Left cardiac atrium (tissue), 4 donors: ENCODE results near the gene B4GALT7. TPM values are rescaled to one million over a fixed set of nuclear protein-coding genes. Genes with fewer than 3 reads are reported as not detected.
"Not testable (repeated sequence)": the region's sequence is repeated elsewhere in the genome, so short reads cannot be mapped to it uniquely, and the experiment has no call there.

Experiments used
- ATAC-seq, 2 donors: fragments of 200-7000 bp; cut with Tn5 transposase; one replicate each; pipeline ENCODE4 v1.9.1; 2020; ENCODE audit warnings: mild to moderate bottlenecking in 2 of 2, moderate library complexity in 2 of 2
- DNase-seq: peaks from one replicate; pipeline ENCODE4 v3.0.0-alpha.2; 2020
- intact Hi-C, 2 donors: fragments of 100-400 bp; cut with DNase I; formaldehyde crosslinking; loops; one replicate each; pipeline versions ENCODE4 v1.14.1 to v1.15.1; 2022 to 2023
- total RNA-seq, 2 donors: library from RNA; stranded (reverse); fragmentation: NEBNext Ultra II Directional; extraction: Animal tissue kit (Norgen Biotek cat#: 25700); gene quantifications; one replicate each; pipeline ENCODE4 v1.2.1, GENCODE V29; 2021
- donor health status: DM: no; HTN: yes; CAD: no.
- donor health status: DM: no; HTN: yes; CAD: no; lungs with severe emphysema.
- donor health status: DM: yes; HTN: yes; CAD: no.
- donor health status: Dilated cardiomyopathy.

The B4GALT7 gene
- total RNA-seq, 2 donors from 2014 or later, result 14.5 to 20.4 TPM

DNA sequence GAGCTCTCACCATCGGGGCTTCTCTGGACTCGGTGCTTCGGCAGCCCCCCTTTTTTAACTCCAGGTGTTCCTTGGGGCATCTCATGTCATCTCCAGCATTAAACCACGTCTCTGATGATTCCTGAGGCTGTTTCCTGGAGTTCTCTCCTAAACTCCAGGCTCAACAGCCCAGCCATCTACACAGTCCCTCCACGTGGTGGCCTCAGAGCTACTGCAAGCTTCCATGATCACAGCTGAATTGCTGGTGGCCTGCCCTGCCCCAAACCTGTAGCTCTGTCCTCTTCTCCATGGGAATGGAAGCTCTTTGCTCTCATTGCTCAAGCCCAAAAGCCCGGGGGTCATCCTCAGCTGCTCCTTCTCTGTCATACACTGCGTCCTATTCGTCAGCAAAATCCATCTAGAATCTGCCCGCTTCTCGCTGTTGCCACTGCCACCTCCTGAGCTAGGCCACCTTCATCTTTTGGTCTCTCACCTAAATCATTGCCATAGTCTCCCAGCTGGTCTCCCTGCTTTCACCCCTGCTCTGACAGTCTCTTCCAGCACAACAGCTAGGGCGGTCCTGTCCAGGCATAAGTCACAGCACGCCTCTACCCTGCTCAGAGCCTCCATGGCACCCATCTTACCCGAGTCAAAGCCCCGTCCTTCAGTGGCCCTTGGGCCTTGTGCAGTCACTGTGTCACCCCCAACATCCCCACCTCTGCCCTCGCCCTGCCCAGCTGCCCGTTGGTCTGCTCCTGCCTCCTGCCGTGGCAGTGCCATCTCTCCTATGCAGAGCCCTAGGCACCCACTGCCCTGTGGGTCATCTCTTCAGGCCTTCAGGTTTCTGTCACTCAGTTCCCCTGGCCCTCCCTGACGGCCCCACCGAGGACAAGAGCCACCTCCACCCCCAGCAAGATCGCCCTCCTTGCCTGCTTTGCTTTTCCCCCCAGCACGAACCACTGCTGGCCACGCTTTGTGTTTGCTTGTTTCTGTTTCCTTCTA is 6.4 kb downstream of the B4GALT7 start:
- no peak for DNase-seq
- intact Hi-C loops, result loop anchor here in 1 of 2 donors (10.0 kb wide), 1 partner anchor 458 kb away; no protein-coding TSS in a partner anchor

DNA sequence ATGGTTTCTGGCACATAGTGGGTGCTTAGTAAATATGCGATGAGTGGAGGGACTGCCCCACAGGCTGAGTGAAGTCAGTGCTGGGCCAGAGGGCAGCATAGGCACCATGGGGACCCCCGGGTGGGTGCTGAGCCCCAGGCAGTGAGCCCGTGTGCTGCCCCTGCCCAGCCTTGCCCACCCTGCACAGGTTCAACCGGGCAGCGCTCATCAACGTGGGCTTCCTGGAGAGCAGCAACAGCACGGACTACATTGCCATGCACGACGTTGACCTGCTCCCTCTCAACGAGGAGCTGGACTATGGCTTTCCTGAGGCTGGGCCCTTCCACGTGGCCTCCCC is 7.2 kb downstream of the B4GALT7 start:
- intact Hi-C loops, result loop anchor here in 1 of 2 donors (10.0 kb wide), 1 partner anchor 458 kb away; no protein-coding TSS in a partner anchor
- ATAC-seq, result peak in 1 of 2 donors; percentile 1
- no peak for DNase-seq

More for the DNA sequence above, 6.4 kb downstream of the B4GALT7 start:
- ATAC-seq, result no peak

DNA sequence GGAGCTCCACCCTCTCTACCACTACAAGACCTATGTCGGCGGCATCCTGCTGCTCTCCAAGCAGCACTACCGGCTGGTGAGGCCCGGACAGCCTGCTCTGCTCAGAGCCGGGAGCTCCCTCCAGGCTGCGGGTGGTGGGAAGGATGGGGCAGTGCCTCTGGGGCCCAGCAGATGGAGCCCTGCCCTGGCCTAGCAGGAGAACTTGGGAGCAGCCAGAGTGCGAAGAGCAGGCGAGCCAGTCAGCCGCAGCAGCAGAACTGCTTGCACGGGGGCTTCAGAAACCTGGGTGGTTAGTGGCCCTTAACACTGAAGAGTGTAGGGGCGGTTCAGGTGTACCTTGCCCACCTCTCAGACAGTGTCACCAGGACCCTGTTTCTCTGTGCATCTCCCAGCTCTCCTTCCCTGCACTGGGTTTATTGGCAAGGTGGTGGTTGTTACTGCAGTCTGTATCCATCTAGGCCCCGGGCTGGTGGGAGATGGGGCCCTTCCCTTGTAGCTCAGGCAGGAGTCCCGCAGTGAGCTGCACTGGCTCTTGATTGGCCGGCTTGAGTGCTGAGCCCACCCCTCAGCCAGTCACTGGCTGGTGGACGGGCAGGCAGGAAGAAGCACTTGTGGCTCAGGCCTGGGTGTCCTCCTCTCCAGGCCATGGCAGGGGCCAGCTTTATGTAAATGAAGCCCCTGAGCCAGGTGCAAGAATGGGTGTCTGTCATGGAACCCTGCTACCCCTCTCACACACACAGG is 7.7 kb downstream of the B4GALT7 start:
- ATAC-seq, result peak; percentile 83 to 87
- intact Hi-C loops, result loop anchor here in 1 of 2 donors (10.0 kb wide), 1 partner anchor 457 kb away; no protein-coding TSS in a partner anchor
- DNase-seq, result peak; percentile 77

DNA sequence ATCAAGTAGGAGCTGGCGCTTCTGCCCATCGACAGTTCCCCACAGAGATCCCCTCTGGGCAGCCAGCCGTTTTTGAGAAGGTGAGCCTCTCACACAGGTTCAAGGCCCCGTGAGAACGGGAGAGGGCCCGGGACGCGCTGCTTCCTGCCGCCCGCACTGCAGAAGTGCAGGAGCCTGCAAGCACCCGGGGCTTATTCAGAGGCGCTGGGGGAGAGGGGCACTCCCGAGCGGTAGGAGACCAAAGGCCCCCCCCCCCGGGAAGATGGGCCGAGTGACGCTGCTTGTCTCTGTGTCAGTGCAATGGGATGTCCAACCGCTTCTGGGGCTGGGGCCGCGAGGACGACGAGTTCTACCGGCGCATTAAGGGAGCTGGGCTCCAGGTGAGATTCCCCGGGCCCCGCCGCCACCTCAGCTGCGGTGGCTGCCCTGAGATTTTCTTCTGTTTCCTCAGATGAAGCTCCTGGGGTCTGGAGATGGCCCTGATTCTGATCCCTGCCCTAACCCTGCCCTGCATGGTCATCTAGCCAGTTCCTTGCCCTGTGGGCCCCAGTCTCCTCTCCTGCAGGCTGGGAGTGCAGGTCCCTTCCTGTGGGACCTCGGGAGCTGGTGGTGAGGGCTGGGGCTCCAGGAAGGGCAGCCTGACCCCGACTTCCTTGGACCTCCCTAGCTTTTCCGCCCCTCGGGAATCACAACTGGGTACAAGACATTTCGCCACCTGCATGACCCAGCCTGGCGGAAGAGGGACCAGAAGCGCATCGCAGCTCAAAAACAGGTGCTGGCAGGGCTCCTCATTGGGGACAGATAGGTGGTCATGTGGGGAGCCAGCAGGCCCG is 8.5 kb downstream of the B4GALT7 start:
- DNase-seq (no peak), ATAC-seq (no peak)
- intact Hi-C loops, result loop anchor here in 1 of 2 donors (10.0 kb wide), 1 partner anchor 456 kb away; no protein-coding TSS in a partner anchor

DNA sequence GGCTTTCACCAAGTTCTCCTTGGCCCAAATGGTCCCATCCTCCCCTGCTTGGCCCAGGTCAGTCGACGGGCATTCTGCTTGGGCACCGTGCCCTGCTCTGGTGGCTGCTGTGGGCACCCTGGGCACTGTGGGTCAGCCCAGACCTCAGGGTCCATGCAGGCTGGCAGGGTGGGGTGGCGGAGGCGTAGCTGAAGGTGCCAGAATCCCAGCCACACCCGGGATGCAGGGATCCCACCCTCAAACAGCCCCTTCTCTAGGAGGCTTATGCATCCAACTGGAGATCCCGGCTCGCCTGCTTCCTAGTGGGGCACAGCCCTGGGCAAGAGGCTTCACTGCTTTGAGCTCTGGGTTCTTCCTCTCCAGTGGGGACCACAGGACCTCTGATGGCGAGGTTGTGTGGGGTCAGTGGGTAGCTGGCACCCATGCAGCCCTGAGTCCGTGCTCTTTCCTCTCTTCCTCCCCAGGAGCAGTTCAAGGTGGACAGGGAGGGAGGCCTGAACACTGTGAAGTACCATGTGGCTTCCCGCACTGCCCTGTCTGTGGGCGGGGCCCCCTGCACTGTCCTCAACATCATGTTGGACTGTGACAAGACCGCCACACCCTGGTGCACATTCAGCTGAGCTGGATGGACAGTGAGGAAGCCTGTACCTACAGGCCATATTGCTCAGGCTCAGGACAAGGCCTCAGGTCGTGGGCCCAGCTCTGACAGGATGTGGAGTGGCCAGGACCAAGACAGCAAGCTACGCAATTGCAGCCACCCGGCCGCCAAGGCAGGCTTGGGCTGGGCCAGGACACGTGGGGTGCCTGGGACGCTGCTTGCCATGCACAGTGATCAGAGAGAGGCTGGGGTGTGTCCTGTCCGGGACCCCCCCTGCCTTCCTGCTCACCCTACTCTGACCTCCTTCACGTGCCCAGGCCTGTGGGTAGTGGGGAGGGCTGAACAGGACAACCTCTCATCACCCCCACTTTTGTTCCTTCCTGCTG is 9.4 kb downstream of the B4GALT7 start:
- intact Hi-C loops, result loop anchor here in 1 of 2 donors (10.0 kb wide), 1 partner anchor 455 kb away; no protein-coding TSS in a partner anchor
- DNase-seq (no peak), ATAC-seq (no peak)

DNA sequence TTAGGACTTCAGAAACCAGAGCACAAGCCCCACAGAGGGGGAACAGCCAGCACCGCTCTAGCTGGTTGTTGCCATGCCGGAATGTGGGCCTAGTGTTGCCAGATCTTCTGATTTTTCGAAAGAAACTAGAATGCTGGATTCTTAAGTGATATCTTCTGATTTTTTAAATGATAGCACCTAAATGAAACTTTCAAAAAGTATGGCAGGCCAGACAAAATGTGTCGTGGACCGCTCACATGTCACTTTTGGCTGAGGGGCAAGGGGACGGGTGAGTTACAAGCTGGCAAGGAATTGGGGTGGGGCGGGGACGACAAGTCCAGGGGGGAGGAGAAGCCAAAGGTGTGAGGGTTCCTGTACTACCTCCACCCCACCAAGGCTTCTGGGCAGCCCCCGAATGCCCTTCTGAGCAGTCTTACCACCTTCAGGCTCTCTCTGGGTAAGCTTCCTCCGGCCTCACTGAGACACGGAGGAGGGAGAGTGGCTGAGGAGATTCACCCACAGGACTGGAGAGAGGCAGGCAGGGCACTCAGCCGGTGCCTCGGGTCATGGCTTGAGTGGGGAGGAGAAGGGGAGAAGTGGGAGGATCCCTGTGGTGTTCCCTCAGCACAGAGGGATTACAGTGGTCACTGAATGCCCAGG is 10.3 kb downstream of the B4GALT7 start:
- intact Hi-C loops, result no loop called here
- no peak for ATAC-seq
- no peak for DNase-seq

DNA sequence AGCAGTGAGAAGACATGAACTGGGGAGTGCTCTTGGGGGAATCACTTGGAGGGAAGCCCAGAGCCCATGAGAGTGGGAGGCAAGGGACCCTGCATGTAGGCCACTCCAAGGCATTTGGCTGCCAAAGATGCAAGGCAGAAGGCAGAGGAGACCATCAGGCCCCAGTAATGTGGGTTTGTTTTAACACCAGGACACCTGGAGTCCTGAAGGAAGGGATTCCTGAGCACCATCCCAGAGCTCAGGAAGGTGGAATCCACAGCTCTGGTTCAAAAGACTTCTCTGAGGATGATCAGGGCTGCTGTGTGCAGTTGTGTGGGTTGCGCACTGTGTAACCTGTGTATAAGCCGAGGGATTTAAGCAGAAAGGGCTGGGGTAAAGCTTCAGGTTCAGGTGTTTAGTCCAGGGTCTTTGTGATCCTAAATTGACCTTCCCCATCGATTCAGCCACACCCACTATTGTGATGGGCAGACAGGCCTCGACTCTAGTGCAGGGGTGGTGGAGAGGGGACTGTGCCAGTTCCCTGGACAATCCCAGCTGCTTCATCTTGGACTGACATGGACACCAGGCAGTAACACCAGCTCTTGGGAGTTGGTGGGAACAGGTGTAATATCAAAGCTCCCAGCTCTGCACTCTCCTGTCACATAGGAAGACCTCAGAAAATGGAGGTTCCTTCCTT is 11.0 kb downstream of the B4GALT7 start:
- DNase-seq (no peak), ATAC-seq (no peak)
- intact Hi-C loops, result no loop called here

DNA sequence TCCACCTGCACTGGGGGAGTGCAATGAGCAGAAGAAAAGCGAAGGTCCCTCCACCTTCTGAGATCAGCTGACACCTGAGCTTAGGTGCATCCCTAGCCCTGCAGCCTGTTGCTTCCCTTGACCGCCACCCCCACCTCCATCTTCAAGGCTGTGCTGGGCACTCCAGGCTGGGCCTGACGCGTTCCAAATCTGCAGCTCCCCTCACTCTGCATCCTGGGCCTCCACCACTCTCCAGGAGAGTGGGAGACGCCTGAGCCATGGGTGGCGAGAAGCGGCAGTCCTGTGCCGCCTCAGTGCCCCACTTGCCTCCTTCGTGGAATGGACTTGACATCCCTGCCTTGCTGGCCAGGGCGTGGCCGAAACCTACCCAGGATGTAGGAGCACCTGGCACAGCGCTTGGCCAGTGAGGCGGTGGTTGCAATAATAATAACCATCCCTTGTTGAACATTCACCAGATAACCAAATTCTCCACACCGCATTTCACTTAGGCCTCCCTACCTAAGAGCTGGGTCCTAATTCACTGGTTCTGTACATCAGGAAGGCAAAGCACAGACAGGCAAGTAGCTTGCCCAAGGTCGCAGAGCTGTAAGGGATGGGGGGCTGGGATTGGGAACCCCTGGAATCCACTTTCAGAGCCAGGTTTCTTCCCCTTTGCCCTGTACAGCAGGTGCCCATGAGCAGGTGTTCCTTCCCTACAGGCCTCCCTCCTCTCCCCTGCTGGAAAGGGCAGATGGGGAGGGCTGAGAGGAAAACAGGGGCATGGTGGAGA is 11.7 kb downstream of the B4GALT7 start:
- ATAC-seq, result no peak
- DNase-seq, result no peak
- intact Hi-C loops, result no loop called here

DNA sequence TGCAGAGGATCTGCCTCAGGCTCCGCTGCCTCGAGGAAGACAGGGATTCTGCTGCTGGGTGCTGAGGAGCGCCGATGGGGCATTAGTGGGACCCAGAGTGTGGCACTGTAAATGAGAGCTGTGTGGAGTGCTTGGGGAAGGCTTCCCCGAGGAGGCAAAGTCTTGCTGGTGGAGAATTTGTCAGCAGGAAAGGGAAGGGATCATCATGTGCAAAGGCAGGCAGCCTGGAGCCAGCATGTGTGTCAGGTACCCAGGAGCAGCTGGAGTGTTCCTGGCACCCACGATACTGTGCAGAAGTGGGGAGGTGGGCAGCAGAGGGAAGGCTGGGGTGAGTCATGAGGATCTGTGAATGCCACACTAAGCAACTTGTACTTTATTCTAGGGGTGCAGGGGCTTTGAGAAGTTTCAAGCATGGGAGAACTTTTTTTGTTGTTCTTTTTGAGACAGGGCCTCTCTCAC is 12.3 kb downstream of the B4GALT7 start:
- ATAC-seq (no peak), DNase-seq (no peak)
- intact Hi-C loops, result no loop called here

DNA sequence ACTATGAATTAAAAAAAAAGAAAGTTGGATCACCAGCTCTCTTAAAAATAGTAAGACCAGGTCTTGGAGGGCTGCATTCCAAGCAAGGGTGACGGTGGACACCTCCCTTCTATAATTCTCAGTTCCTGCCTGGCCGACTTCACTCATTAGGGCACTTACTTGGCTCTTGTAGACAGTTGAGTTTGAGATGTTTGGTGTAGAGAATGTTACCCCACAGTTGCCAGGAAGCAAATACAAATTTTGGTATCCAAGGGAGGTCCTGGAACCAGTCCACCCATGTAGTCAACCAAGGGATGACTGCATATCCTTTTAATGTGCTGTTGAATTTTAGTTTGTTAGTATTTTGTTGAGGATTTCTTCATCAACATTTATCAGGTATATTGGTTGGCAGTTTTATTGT is 20.6 kb downstream of the B4GALT7 start:
- intact Hi-C loops, result no loop called here
- DNase-seq (no peak), ATAC-seq (peak in 1 of 2 donors; percentile 86)

DNA sequence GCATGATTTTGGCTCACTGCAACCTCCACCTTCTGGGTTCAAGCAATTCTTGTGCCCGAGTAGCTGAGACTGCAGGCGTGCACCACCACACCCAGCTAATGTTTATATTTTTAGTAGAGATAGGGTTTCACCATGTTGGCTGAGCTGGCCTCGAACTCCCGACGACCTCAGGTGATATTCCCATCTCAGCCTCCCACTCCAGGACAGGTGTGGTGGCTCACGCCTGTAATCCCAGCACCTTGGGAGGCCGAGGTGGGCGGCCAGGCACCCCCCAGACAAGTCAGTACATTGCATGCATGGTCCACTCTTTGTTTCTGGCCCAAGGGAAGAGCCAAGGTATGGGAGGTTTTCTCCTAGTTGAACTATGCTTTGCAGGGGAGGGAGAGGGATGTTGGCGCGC is 24.2 kb downstream of the B4GALT7 start:
- intact Hi-C loops, result not testable (repeated sequence)

DNA sequence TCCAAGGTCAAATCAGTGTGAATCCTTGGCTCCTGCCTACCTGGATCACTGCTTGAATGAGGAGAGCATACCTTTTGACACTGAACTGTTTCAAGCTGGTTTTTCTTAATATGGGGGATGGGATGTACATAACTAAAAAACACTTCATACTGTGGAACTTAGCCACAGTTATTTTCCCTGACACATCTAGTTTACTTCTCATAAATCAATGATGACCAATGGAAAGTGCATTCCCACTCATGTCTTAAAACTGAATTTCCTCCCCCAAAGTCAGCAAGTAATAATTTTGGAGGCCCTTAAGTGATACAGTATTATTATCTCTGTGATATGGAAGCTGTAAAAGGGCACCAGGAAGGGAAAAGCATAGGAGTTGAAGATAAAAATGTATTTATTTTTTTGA is 30.3 kb downstream of the B4GALT7 start:
- DNase-seq, ATAC-seq, intact Hi-C loops: not testable (repeated sequence)

More for the DNA sequence above, 24.2 kb downstream of the B4GALT7 start:
- ATAC-seq, DNase-seq: not testable (repeated sequence)

DNA sequence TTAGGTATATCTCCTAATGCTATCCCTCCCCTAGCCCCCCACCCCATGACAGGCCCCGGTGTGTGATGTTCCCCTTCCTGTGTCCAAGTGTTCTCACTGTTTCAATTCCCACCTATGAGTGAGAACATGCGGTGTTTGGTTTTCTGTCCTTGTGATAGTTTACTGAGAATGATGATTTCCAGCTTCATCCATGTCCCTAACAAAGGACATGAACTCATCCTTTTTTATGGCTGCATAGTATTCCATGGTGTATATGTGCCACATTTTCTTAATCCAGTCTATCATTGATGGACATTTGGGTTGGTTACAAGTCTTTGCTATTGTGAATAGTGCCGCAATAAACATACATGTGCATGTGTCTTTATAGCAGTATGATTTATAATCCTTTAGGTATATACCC is 35.0 kb downstream of the B4GALT7 start:
- intact Hi-C loops, DNase-seq, ATAC-seq: not testable (repeated sequence)

DNA sequence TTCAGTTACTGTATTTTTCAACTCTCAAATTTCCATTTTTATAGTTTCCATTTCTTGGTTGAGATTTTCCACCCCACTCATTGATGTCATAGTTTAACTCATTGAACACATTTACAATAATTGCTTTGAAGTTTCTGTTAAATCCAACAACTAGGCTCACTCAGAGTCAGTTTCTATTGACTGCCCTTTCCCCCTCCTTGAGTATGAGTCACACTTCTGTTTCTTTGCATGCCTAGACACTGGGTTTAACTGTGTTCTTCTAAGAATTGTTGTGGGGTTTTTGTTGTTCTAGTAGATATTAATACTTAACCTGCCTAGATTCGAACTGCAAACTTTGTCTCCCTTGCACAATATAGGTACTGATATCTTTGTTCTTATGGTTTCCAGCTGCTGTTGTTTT is 45.5 kb downstream of the B4GALT7 start:
- DNase-seq, intact Hi-C loops, ATAC-seq: not testable (repeated sequence)

DNA sequence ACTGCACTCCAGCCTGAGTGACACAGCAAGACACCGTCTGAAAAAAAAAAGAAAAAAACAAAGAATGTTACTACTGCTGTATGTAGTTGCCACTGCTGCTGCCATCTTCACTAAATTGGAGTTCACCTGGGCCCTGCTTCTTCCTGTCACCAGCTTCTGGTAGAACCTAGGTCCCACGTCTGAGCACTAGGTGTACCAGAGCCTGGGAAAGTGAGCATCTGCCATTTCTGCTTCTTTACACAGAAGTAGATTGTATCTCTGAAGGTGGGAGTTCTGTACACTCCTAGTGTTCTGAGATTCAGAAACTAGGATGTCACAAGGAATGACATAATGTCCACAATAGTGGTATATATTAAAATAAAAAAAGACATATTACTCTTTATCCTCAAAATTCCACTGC is 51.3 kb downstream of the B4GALT7 start:
- intact Hi-C loops, ATAC-seq, DNase-seq: not testable (repeated sequence)

DNA sequence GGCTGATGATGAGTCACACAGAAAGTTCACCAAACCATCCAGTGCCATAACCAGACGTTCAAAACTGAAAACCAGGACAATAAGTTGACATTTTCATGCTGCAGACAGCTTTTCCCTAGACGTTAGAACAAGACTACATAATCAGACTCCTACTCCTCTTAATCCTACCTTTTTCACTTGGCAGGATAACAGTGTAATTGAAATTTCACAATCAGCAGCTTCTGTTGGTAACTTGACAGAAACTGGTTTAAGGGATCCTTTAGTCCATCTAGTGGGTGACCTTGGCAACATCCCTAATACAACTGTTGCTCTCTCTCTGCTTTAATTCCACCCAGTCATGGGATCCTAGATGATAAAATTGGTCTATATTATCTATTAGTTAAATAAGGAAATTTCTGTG is 57.9 kb downstream of the B4GALT7 start:
- intact Hi-C loops, DNase-seq: not testable (repeated sequence)
- ATAC-seq, result peak; percentile 27 to 76
